Measurements from ENCODE around the gene PAPLN.

- TF ChIP-seq CTCF (optimal IDR thresholded peaks at IDR 0.05 in 1 of 3, IDR thresholded peaks at IDR 0.05 in 1 of 3, conservative IDR thresholded peaks at IDR 0.05 in 1 of 3; ENCODE audit: extremely low read depth in 1 of 3, insufficient read depth in 2 of 3, low read length in 3 of 3), result no peak
- TF ChIP-seq EZH2 (IDR thresholded peaks at IDR 0.05; ENCODE audit: low read length), result no peak
Measured at GRCh38 chr14:73258076-73258475, 20.8 kb downstream of the PAPLN start.
